ENCODE measurements around the gene C1orf52.
"Not testable (repeated sequence)": the region's sequence is repeated elsewhere in the genome, so short reads cannot be mapped to it uniquely, and the experiment has no call there.

The C1orf52 gene

GRCh38 chr1:85279458-85280080 is 20.1 kb upstream of the C1orf52 start:
- in situ Hi-C loops (cut with HindIII; ENCODE audit: low sequenced_read_pairs): no loop called here

DNA sequence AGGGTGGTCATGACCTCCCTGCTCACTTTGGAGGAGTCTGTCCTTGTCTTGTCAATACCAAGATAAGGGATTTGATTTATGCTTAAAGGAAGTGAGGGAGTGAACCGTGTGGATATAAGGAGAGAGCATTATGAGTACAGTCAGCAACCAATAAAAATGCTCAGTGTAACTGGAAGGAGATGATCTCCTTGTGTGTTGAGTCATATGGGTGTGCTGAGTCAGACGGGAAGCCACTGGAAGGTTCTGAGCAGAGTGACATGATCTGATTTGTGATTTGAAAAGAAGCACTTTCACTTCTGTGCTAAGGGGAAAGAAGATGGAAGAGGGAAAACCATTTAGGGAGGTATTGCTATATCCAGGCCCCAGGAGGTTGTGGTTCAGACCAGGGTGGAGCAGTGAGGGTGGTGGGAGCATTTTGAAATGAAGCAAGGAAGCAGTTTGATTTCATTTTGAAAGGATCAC is 19.4 kb upstream of the C1orf52 start:
- in situ Hi-C loops (cut with HindIII; ENCODE audit: low sequenced_read_pairs): no loop called here

DNA sequence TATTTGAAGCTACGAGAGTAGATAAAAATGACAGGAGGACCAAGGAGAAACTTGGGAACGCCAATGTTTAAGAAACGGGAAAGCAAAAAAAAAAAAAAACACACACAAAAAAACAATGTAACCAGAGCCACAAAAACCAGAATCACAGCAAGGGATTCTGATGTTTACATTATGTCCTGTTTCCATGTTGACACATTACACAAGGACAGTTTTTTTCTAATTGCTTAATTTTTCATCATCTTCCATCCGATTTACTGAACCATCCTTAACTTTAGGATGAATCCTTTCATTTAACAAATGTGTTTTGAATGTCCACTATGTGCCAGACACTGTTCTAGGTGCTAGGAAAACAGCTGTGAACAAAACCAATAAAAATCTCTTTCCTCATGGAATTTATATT is 18.3 kb upstream of the C1orf52 start:
- in situ Hi-C loops (cut with HindIII; ENCODE audit: low sequenced_read_pairs): no loop called here

- in situ Hi-C loops (cut with HindIII; ENCODE audit: low sequenced_read_pairs): no loop called here
Measured at GRCh38 chr1:85276978-85277639, 17.6 kb upstream of the C1orf52 start.

DNA sequence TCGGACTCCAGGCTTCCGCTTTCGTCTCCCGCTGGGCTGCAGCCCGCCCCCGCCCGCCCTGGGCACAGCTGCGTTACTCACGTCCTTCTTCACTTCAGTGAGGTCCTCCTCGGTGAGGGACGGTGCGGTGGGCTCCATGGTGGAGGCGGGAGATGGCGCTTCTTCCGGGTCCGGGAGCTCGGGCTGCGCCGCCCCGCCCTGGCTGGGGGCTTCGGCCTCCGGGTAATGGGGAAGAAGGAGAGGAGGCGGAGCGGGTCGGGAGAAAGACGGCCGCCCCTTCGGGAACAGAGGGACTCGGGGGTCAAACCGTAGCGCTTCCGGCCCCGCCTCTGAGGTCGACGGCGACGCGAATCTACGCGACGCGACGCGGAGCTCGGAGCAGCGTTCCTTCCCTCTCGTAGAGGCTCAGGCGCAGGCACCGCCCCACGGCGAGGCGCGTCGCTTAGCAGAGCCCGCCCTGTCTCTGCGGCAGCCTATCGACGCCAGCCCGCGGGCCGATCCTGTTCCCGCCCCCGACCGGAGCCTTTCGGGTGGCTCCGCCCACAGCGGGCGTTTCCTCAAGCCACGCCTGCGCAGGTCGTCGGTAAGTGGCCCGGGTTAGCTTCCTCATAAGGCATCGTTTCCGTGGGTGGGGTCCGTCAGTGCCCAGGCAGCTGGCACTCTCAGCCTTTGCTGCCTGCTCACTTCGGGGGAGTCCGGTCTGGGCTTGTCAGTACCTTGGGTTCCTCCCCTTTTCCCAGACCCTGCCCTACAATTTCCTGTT is 16.9 kb upstream of the C1orf52 start, which contains the start of gene BCL10:
Gene BCL10, minus strand, starts transcription at position 418 of the 763 bp plus-strand sequence. Its CDS starts 280 bp downstream, at position 138.
- in situ Hi-C loops (cut with HindIII; ENCODE audit: low sequenced_read_pairs): no loop called here

DNA sequence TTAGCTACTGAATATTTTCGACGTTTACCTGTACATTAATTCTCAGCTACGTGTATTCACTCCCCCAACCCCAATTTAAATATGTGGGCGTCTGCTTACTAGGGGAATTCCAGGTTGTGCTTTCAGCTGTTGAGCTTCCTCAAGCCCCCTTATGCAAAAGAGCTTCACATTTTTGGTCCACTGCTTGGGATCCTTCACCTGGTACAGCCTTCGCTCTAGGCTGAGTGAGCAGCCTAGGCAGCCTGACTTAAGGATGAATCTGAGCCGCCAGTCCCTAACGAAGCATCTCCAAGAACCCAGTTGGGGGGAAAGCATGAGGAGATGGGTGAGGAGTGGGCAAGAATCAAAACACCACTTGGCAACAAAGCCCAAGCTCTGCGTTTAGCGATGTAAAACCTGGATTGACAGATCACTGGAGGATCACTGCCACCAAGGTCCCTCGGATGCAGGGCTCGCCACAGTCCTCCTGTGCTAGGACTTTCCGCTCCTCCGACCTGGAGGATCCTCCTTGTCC is 16.3 kb upstream of the C1orf52 start:
- in situ Hi-C loops (cut with HindIII; ENCODE audit: low sequenced_read_pairs): no loop called here

DNA sequence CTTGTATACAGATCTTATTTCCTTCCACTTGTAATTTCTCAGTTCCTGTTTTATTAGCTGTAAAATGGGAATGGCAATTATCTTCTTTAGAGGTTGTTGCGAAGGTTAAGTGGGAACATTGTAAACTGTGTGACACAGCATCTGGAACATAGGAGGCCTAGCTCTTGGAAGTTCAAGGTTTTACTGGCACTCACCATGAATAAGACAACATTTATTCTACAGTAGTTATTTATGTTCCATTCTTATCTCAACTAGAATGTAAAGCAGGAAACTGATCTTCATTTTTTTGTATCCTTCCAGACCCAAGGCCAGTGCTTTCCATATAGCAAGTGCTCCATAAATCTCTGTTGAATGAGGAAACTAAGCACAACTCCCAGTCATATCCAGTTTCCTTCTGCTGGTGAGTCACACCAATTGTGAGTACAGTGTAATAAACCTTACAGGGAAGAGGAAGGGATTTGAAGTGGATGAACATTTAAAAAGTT is 15.5 kb upstream of the C1orf52 start:
- in situ Hi-C loops (cut with HindIII; ENCODE audit: low sequenced_read_pairs): no loop called here

DNA sequence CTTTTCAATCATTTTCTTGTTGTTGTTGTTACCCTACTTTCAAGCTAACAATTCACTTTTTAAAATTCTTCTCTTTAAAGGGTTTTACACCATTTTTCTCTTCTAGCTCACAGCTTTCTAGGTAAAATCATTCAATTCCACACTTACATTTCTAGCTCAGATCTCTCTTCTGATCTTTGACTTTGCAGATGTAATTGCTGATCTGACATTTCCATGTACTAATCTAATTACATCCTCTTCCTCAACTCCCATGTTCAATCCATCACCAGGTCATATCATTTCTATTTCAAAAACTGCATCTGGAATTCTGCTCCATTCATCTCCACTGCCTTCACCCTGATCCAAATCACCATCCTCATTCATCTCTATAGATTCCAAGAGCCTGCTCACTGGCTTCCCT is 13.9 kb upstream of the C1orf52 start:
- in situ Hi-C loops (cut with HindIII; ENCODE audit: low sequenced_read_pairs): no loop called here

DNA sequence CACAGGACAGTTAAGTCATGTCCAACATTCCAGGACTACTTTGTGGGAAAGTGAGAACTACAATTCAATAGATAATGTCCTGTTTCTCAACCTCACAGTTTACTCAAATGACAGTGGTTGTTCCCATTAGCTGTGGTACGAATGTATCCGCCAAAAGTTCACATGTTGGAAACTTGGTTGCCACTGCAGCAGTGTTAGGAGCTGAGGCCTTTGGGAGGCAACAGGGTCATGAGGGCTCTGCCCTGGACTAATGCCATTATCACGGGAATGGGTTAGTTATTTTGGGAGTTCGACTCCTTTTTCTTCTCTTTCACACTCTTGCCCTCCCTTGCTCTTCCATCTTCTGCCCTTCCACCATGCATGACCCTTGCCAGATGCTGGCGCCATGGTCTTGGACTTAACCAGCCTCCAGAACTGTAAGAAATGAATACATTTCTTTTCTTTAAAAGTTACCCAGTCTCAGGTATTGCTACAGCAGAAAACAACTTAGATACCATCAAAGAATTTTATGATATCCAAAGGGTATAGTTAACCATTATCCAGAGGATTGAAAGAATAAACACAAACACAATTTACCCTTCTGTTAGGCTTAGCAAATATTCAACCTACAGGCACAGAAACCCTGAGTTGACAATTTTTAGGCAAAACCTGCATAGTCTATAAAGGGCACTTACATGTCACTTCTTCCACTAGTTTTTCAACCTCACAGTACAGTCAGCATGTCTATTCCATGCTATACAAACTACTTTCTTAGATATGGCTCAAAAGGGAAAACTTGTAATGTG is 9.5 kb upstream of the C1orf52 start:
- in situ Hi-C loops (cut with HindIII; ENCODE audit: low sequenced_read_pairs): no loop called here

GRCh38 chr1:85267313-85267712 is 7.9 kb upstream of the C1orf52 start:
- in situ Hi-C loops (cut with HindIII; ENCODE audit: low sequenced_read_pairs): no loop called here

DNA sequence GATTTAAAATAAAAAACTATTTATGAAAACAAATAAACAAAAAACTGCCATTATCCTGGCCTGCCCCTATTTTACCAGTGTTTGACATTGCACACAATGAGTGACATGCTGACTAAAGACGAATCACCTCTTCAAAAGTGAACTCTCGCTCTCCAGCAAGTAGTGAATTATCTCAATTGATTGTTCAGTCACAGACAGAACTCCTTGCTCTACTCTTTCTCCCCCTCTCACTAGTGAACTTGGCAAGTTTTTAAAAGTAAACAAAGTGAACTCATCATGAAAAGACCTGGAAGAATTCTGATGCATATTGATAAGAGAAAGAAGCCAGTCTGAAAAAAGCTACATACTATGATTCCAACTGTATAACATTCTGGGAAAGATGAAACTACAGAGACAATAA is 4.7 kb upstream of the C1orf52 start:
- in situ Hi-C loops (cut with HindIII; ENCODE audit: low sequenced_read_pairs): no loop called here

DNA sequence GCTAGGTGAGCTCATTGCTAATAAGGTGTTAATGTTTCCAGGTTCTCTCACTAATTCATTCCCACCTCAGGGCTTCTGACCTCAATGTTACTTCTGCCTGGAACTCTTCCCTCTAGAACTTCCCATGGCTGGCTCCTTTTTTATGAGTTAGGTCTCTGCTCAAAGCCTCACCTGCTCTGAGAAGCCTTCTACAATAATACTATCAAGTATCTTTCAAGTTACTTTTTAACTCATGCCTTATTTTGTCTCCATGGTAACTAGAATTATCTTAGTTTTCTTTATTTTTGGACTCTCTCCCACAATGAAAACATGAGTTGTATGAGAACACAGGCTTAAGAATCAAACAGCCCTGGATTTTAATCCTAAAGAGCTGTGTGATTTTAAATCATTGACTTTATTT is 3.5 kb upstream of the C1orf52 start:
- in situ Hi-C loops (cut with HindIII; ENCODE audit: low sequenced_read_pairs): no loop called here

- in situ Hi-C loops (cut with HindIII; ENCODE audit: low sequenced_read_pairs): no loop called here
Measured at GRCh38 chr1:85259912-85260274, 431 bp upstream of the C1orf52 start.

DNA sequence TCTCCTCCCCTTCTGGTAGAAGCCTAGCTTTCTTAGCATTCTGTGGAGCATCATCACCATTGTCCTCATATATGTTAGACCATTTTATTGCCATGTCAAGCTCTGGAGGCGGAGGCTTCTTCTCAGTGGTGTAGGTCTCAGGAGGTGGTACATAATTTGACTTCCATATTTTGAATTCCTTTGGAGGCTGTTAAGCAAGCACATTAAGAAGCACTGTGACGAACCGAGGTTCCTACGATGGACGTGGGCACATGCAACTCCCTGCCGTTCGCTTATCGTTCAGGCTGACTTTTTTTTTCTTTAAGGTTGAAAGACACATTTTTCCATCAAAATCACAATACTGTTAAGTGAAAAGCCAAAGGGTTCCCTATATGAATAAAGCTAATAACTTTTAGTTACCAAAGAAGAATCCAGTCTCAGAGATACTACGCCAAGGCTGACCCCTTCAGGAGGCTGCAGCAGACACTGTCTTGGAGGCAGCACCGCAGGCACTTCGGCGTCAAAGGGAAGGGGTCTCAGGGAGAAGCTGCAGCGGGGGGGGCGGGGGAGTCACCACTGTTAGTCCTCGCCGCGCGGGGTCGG is 835 bp downstream of the C1orf52 start:
- in situ Hi-C loops (cut with HindIII; ENCODE audit: low sequenced_read_pairs): no loop called here

GRCh38 chr1:85249042-85249441 is 10.4 kb downstream of the C1orf52 start:
- in situ Hi-C loops (cut with HindIII; ENCODE audit: low sequenced_read_pairs): not testable (repeated sequence)

DNA sequence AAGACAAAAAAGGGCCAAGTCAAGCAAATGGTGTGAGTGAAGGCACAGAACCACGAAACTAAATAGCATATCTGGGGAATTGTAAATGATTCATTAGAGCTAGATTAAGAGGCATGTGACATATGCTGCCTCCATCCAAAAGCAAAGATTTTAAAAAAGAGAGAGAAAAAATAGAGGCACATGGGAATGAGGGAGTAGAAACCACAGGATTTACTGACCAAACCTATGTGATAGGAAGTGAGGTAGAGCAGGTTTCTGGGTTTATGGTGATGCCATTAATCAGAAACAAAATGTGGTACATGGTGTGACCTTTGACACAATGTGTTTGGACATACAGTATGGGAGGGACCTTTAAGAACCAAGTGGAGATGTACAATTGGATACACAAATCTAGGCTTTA is 13.6 kb downstream of the C1orf52 start:
- in situ Hi-C loops (cut with HindIII; ENCODE audit: low sequenced_read_pairs): no loop called here

DNA sequence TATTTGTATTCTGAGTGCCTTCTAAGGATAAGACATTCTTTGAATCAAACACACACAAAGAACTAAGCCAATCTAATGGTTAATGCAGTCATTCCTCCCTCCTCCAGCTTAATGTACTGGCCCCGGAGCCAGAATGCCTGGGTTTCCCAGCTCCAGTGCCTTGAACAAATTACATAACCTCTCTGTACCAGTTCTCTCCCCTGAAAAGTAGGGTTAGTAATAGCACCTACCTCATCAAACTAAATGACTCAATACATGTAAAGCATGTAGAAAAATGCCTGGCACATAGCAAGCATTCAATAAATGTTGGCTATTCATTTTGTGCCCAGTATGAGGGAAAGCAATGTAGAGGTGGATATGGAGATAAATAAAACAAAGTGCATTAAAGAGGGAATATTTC is 14.0 kb downstream of the C1orf52 start:
- in situ Hi-C loops (cut with HindIII; ENCODE audit: low sequenced_read_pairs): no loop called here

DNA sequence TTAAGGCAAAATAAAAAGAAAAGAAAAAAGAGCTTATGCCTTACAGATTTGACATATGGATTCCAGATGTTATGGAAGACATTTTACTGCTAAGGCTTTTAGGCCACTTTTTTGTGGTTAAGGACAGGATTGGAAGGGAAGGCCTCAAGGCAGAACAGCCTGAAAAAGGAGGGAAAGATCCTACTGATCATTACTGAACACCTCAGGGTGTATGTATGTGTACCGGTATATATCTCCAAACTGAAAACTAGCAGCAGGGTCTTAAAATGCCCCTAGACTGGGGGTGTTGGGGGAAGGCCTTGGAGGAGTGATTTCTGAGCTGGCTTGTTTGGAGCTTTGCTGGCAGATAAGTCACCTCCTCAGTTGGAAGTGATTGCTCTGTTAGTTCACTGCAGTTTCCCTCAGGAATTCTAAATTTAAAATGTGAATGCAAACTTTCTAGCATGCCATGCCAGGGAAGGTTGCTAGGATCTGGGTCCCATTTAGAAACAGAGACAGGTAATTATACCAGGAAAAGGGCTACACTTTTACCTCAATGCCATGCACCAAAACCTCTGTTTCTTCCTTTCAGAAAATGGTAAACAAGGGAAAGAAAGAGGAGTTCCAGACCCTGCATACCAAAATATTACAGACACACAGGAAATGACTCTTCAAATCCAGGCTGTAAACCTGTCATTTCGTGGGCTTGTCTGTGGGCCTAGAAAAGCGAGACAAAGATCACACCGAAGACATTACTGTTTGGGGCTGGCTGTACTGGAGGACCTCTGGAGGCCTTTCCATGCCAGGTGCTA is 15.0 kb downstream of the C1orf52 start:
- in situ Hi-C loops (cut with HindIII; ENCODE audit: low sequenced_read_pairs): no loop called here

DNA sequence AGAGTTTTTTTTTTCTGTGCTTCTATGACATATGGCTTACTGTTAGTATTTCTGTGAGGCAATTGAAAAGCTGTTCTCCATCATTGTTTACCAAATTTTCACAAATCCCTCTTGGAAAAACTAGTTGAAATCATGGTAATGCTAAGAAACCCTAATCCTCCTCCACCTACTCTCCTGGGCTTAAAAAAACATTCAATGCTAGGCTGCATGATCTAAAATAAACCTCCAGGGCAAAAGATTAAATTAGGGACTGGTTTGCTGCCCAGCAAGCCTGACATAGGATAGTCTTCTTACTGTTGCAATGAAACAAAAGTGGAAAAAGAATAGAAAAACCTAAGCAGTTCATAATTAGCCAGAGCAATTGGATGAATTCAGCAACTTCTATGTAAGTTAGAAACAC is 16.1 kb downstream of the C1orf52 start:
- in situ Hi-C loops (cut with HindIII; ENCODE audit: low sequenced_read_pairs): no loop called here

DNA sequence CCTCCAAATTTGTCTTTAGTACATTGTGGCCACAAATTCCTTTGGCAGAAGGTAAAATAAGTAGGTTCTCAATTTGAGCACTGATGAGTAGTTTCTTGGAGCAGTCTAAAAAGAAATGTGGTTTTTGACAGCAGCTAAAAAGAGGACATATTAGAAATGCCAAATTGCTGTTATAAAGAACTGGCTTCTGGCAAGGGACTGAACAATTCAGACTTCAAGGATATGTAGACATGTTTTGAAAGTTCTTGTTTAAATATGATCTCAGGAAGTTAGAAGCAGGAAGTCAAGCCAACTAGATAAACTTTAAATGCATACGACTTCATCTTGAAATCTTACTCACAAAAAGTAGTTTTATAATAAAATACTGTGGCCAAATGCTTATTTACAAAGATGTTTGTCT is 18.8 kb downstream of the C1orf52 start:
- in situ Hi-C loops (cut with HindIII; ENCODE audit: low sequenced_read_pairs): no loop called here

All from DLD1 (cell line).